ENCODE measurements around the gene SSPN.
A peak's percentile ranks its signal among the peaks of the same experiment; 100 is the strongest.

Gene SSPN

GRCh38 chr12:26285401-26285800 lies 90.0 kb downstream of the SSPN start:
- DNase-seq (ENCODE audit: low read depth) = no peak

GRCh38 chr12:26286186-26286585 lies 90.8 kb downstream of the SSPN start:
- DNase-seq (ENCODE audit: low read depth) = no peak

GRCh38 chr12:26287671-26288381 lies 92.5 kb downstream of the SSPN start:
- no peak for DNase-seq (ENCODE audit: low read depth)

DNA sequence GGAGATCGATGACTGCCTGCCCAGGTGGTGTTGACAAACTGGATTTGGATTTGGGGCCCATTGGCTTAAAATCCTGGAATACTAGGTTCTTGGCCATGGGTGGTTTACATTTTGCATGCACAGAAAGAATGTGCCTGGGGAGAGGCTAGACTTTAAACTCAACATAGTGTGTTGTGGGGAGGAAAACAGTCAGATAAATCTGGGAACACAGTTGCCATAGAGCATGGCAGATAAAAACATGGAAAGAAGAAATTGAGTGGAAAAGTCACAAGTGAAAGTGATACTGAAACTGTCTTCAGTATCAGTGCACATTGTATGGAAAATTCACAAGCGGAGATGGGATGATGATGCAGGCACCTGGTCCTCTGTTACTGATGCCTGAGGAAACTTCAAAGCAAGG lies 95.2 kb downstream of the SSPN start:
- no peak for DNase-seq (ENCODE audit: low read depth)

DNA sequence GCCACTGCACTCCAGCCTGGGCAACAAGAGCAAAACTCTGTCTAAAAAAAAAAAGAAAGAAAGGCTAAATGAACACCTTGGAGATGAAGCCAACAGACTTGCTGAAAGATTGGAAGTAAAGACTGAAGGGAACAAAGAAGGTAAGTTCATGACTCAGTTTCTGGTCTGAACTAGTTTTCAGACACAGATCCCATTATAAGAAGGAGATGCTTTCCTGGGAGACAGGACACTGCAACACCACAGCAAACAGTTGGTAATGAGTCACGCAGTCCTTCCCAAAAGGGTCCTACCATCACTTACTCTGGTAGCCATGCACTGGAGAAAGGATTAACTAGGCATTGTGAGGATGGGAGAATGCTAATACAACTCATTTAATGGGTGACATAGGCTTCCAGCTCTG lies 97.2 kb downstream of the SSPN start:
- DNase-seq (ENCODE audit: low read depth) = no peak

- no peak for DNase-seq (ENCODE audit: low read depth)
Measured at GRCh38 chr12:26293612-26294011, 98.2 kb downstream of the SSPN start.

- DNase-seq (ENCODE audit: low read depth) = no peak
Measured at GRCh38 chr12:26295001-26295400, 99.6 kb downstream of the SSPN start.

- DNase-seq (ENCODE audit: low read depth) = no peak
Measured at GRCh38 chr12:26297396-26298070, 102.2 kb downstream of the SSPN start.

GRCh38 chr12:26298785-26299621 lies 103.6 kb downstream of the SSPN start:
- peak; percentile 62 for DNase-seq (ENCODE audit: low read depth)

GRCh38 chr12:26299751-26300150 lies 104.4 kb downstream of the SSPN start:
- no peak for DNase-seq (ENCODE audit: low read depth)

All from HS-27A (cell line).